ENCODE data around the gene PDIK1L. TPM values are rescaled to one million over a fixed set of nuclear protein-coding genes. Genes with fewer than 3 reads are reported as not detected.

Gene PDIK1L
- total and polyA plus RNA-seq, 2 donors (not counting 1 experiment from before 2014, with no cell fraction given), result 1.3 to 17.3 TPM

DNA sequence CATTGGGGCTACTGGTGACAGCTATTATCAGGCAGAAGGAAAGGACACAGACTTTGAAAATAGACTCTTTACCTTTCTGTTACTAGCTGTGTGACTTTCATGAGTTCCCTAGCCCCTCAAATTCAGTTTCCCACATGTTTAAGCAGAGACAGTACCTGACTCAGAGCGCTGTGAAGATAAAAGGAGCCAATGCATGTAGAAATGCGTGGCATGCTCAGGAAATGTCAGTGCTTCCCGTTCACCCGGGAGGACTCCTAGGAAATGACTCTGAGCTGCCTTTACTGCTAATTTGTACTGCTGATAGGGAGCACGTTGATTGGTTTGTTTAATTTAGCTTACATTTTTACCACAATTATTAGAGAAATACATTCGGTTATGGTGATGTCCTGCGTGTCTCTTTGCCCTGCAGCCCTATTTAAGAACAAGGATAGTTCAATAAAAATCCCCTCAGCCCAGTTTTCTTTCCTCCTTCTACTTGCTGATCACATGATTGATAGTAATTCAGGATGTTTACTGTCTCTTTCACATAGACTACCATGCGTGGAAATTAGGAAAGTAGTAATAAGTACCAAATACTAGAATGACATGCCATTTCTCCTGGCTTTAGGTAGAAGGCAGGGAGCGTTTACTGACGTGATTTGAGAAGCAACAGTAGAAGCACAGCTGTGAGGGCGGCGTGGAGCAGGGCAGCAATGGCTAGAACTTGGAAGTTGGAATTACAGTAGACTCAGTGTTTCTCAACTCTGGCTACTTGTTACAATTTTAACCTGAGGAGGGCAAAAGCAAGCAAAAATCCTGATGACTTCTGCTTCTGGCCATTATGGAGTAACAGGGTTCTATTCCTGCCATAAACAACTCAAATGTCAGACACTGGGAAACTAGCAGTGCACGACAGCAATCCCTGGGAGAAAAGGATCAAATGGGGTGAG, 15.9 kb downstream of the PDIK1L start:
- H3K4me2 ChIP-seq (replicated peaks; ENCODE audit: low read depth, low read length, poor library complexity, severe bottlenecking), result peak overlapping the region; percentile 29
- no peak overlapping the region for H2AFZ ChIP-seq (ENCODE audit: insufficient read depth, low read depth, low read length, poor library complexity, severe bottlenecking)
- WGBS (ENCODE audit: insufficient coverage), result 44% methylated on average over 8 of the region's 13 CpGs

More for the DNA sequence above, 15.9 kb downstream of the PDIK1L start:
- peaks cover 0 to 11% (median 3%) of the 10 kb centered on the region in 4 experiments for H3K27me3 ChIP-seq (replicated peaks in 1 of 4; ENCODE audit: control extremely low read depth in 1 of 4, control insufficient read depth in 3 of 4, insufficient read depth in 4 of 4, low read length in 3 of 4)
- intact Hi-C loops (cut with micrococcal nuclease), result no loop called here
- H3K36me3 ChIP-seq (replicated peaks in 1 of 2; ENCODE audit: control extremely low read depth in 1 of 2, control insufficient read depth in 1 of 2, extremely low read depth in 1 of 2, insufficient read depth in 2 of 2, low read length in 1 of 2), result peaks cover 0 to 8% of the 10 kb centered on the region in 2 experiments
- peaks cover 21% of the 10 kb centered on the region for H3K4me1 Mint-ChIP-seq
- ChIA-PET POLR2A (interaction anchor here (1.1 kb wide), 1 partner anchor 14 kb away, joined by 3 read pairs; no protein-coding TSS in a partner anchor), CTCF (interaction anchor here (1.0 to 2.4 kb wide), 6 partner anchors 11 to 36 kb away, joined by 3 to 17 read pairs (median 4); no protein-coding TSS in a partner anchor)
- no peak overlapping the region for H3K27ac Mint-ChIP-seq
- no peak overlapping the region for H3K4me3 Mint-ChIP-seq
- peaks cover 9% of the 10 kb centered on the region for H3K27me3 Mint-ChIP-seq
- H3K9me3 Mint-ChIP-seq (ENCODE audit: insufficient read depth), result no peaks in the 10 kb centered on the region
- H4K20me1 ChIP-seq (ENCODE audit: control insufficient read depth, insufficient read depth, low read length, poor library complexity, severe bottlenecking), result no peaks in the 10 kb centered on the region
- H3K27ac ChIP-seq (ENCODE audit: low read length in 2 of 2), result no peak overlapping the region
- no peak overlapping the region for H3K9ac ChIP-seq (ENCODE audit: low read length)
- DNase-seq, result no peak
- no peaks in the 10 kb centered on the region for H3K79me2 ChIP-seq (ENCODE audit: control insufficient read depth, insufficient read depth, low read length)
- no peak for ATAC-seq (ENCODE audit: low read depth)
- TF ChIP-seq, protein P1, sequence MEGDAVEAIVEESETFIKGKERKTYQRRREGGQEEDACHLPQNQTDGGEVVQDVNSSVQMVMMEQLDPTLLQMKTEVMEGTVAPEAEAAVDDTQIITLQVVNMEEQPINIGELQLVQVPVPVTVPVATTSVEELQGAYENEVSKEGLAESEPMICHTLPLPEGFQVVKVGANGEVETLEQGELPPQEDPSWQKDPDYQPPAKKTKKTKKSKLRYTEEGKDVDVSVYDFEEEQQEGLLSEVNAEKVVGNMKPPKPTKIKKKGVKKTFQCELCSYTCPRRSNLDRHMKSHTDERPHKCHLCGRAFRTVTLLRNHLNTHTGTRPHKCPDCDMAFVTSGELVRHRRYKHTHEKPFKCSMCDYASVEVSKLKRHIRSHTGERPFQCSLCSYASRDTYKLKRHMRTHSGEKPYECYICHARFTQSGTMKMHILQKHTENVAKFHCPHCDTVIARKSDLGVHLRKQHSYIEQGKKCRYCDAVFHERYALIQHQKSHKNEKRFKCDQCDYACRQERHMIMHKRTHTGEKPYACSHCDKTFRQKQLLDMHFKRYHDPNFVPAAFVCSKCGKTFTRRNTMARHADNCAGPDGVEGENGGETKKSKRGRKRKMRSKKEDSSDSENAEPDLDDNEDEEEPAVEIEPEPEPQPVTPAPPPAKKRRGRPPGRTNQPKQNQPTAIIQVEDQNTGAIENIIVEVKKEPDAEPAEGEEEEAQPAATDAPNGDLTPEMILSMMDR (IDR thresholded peaks at IDR 0.05), result no peak
- TF ChIP-seq EZH2 (IDR thresholded peaks at IDR 0.05; ENCODE audit: borderline replicate concordance, insufficient read depth, low read depth, low read length, poor library complexity, severe bottlenecking), result no peak
- peaks cover 18 to 21% of the 10 kb centered on the region in 2 donors for H3K4me1 ChIP-seq (ENCODE audit: control insufficient read depth in 2 of 2, insufficient read depth in 2 of 2, low read length in 2 of 2)
- no peak overlapping the region for H3K4me3 ChIP-seq (ENCODE audit: control extremely low read depth in 1 of 5, extremely low read depth in 1 of 5, insufficient read depth in 1 of 5, low read depth in 2 of 5, low read length in 4 of 5)
- H3K9me3 ChIP-seq (ENCODE audit: control extremely low read depth in 1 of 3, control insufficient read depth in 2 of 3, insufficient read depth in 1 of 3, low read length in 2 of 3), result no peaks in the 10 kb centered on the region

Data from B cell (primary cell).